ENCODE results near the gene KPNA6.
"Not testable (repeated sequence)": the region's sequence is repeated elsewhere in the genome, so short reads cannot be mapped to it uniquely, and the experiment has no call there.

Gene KPNA6

DNA sequence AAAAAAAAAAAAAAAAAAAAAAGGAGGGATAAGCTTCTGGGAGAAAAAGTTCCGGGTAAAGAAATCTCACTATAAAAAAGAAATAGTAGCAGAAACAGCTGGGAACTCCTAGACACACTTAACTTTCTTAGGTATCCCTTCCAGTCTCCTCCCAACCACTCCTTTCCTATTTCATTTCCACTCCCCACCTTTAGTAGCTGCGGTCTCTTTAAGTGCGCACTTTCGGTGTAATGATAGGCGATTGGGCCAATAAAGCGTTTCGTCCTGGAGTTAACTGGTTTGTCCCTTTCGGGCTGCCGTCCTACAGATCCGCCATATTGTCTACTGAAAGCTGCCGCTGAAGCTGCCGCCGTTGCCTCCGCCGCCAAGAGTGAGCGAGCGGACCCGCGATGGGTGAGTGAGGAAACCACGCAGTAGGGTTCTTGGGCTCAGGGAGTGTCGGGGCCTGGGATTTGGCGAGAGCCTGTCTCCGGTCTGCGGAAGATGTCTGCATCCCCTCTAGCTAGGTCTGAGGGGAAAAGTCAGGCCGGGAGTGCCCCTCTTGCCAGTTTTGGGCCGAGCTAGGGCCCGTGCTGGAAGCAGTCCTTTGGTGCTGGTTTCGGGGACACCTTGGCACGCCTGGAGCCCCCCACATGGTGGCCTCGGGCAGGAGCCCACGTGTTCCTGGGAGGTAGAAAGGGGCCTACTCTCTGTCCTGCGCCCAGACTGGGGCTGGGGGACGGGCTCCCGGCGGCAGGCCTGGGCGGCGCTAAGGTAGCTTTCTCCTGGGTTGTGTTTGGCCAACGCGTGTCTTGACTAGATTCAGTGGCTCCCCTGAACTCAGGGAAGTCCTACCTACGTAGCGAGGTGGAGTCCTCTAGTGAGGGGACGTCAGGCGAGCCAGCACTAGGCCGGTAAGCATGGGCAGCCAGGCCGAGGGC, at the start of gene KPNA6:
TSS of gene KPNA6 (plus strand) at position 315 of the 920 bp plus-strand sequence. CDS start at position 390, 75 bp downstream.
- peak; percentile 58 for DNase-seq (ENCODE audit: low read depth)

DNA sequence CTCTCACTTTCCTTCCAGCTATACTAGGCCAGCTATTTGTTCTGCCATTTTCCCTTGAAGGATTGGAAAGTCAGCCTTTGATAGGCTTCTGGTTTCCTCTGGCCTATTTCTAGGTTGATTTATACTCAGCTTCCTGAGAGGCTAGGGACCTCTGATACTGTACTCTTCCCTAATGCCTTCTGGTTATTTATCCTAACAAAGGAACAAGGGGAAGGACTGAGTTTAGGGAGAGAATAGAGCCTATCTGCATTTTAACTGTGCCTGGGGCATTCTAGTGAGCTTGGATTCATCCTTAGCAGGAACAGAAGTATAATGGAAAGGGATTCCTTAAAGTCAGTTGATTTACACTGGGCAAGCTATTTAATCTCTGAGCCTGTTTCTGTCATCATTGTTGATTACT, 46.9 kb upstream of the KPNA6 start:
- no peak for DNase-seq (ENCODE audit: low read depth)

DNA sequence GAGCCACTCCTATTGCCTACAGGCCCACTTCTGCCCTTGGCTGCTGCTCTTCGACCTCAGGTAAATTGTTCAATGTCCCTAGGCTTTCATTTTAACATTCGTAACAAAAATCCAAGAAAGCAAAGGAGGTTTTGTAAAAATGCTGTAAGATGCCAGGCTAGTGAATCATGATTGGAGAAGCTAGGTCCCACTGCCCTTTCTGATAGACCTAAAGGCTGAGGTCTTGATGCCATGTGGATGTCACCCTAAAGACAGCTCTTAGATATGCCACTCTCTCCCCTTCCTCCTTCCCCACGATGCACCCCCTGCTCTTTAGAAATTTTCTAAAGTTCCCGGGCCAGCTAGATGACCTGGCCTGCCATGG, 45.0 kb upstream of the KPNA6 start:
- no peak for DNase-seq (ENCODE audit: low read depth)

DNA sequence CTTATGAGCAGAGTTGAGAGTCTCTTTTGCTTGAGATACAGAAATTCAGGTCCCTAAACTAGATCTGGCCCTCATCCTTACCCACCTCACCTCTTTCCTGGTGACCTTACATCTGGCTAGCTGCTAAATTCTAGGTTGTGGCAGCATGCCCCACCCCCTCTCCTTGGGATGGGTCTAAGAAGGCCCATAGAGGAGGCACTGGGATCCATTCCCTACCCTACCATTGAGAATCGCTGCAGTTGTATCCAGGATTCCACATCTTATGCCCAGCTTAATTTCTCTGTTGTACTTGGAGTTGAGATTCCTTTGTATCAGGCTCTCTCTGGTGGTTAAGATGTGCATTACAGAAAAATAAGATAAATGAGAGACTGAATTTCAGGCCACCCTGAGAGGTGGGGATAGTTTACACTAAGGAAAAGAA, 44.6 kb upstream of the KPNA6 start:
- no peak for DNase-seq (ENCODE audit: low read depth)

DNA sequence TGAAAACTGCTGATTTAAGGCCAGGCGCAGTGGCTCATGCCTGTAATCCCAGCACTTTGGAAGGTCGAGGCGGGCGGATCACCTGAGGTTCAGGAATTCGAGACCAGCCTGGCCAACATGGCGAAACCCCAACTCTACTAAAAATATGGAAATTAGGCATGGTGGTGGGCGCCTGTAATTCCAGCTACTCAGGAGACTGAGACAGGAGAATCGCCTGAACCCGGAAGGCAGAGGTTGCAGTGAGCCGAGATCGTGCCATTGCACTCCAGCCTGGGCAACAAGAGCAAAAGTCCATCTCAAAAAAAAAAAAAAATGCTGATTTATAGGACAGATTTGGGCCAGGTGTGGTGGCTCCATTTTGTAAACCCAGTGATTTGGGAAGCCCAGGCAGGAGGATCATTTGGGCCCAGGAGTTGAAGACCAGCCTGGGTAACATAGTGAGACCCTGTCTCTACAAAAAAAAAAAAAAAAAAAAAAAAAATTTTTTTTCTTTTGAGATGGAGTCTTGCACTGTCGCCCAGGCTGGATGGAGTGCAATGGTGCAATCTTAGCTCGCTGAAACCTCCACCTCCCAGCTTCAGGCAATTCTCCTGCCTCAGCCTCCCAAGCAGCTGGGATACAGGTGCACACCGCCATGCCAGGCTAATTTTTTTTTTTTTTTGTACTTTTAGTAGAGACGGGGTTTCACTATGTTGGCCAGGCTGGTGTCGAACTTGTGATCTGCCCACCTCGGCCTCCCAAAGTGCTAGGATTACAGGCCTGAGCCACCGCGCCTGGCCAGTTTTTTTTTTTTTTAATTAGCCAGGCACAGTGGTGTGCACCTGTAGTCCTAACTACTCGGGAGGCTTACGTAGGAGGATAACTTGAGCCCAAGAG, 42.0 kb upstream of the KPNA6 start:
- not testable (repeated sequence) for DNase-seq (ENCODE audit: low read depth)

- no peak for DNase-seq (ENCODE audit: low read depth)
These were observed 41.4 kb upstream of the KPNA6 start for GRCh38 chr1:32066489-32066873.

DNA sequence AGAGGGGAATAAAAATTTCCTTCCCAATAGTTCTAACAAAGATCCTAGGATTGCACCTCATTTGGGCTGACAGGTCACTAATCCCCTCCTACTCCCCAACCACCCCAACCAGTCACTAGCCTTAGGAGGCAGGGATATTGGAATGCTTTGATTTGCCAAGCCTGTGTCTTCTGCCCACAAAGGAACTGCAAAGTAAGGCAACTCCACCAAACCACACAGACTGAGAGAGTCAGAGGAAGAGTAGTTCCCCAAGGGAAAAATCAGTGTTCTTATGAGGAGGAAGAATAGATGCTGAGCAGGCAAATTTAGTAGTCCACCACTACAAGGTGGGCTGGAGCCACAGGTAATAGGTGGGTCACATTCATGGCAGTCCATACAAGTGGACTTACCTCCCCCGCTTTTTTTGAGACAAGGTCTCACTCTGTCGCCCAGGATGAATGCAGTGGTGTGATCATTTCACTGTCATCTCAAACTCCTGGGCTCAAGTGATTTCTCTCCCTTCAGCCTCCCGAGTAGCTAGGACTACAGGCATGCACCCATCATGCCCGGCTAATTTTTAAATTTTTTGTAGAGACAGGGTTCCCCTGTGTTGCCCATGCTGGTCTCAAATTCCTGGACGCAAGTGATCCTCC, 38.8 kb upstream of the KPNA6 start:
- no peak for DNase-seq (ENCODE audit: low read depth)

DNA sequence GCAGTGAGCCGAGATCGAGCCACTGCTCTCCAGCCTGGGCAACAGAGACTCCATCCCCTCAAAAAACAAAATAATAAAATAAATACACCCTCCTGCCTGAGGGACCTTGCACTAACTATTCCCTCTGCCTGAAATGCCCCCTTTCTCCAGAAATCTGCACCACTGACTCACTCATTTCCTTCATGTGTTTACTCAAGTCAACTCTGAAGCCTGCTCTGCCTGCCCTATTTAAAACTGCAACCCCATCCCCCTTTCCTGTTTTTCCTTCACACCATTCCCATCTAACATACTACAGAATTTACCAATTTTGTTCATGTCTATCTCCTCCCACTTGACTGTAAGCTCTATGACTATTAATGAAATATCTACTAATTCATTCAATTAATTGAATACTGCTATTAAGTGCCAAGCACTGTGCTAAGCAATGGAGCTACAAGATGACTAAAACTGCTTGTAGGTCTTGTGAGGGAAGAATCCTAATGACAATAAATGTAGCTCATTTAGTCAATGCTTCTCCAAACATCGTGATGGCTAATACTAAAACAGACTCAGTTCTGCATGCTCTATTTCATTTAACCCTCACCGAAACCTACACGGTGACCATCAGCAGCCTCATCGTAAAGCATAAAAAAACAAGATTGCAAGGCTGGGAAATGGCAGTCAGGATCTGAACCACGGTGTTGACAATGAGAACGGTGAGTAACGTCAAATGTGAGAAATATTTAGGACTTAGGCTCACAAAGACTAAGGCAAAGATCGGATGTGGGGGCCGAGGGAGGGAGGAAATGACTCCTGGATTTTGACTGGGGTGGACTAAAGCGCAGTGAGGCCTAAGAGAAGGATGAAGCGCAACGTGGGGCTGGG, 35.9 kb upstream of the KPNA6 start:
- no peak for DNase-seq (ENCODE audit: low read depth)

DNA sequence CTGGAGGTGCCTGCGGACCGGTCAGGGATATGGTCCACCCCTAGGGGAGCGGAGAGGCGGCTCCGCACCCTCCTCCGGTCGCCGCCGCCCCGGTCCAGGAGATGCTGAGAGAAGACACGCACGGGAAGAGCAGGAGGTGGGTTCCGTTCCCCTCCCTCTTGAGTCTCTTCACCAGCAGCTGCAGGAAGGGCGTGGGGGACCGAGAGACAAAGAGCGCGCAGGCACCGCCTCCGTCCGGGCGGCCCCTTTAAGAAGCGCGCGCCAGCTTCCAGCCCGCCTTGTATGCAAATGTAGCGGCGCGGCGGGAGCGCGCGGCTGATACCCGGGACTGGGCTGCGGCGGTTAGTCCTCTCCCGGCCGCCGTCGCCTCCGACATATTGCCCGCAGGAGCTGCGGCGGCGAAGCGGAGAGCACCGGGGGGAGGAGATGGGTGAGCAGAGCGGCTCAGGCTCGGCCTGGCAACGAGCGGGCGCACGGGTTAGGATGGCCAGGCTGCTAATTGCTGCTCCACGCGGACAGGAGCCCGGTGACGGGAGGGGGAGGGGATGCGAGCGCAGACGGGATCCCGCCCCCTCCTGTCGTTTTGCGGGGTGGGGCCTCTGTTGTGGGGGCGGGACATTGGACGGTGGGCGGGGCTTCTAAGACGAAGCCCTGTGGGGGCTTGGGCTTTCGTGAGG, 35.1 kb upstream of the KPNA6 start, which contains the start of gene TMEM39B:
TSS of gene TMEM39B (plus strand) at position 318 of the 677 bp plus-strand sequence. CDS start at position 427, 109 bp downstream.
- DNase-seq (ENCODE audit: low read depth), result peak; percentile 85

GRCh38 chr1:32073299-32074229, 34.3 kb upstream of the KPNA6 start:
- no peak for DNase-seq (ENCODE audit: low read depth)

GRCh38 chr1:32074841-32075240, 33.0 kb upstream of the KPNA6 start:
- no peak for DNase-seq (ENCODE audit: low read depth)

DNA sequence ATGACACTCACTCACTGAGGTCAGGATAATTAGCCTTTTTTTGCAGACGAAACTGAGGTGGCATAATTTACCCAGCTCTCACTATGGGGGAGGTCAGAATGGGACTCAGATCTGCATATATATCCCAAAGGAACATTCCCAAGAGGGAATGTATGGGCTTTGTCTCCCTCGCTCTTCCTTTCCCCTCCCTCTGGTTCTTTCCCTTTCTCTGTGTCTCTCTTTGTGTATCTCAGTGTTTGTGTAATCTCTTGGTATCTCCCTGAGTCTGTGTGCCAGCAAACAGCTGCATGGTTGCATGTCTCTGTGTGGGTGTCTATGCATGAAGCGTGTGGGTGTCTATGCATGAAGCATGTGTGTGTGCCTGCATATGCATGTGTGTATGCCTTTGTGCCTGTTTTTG, 30.4 kb upstream of the KPNA6 start:
- no peak for DNase-seq (ENCODE audit: low read depth)

DNA sequence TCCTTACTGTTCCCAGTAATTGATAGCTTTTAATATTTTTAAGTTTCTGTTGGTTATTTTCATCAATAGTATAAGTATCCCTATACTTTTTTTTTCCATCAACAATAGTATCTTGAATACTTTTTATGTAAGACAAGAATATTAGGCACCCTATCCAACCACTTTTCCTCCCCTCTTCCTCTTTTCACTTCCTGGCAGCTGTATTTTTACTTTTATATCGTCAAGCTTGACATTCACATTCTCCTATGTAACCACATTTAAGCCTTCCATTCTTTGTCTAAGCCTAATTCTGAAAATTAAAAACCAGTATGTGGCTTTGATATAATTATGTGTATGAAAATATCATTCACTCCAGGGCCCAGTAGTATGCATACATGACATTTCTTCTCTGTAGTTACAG, 25.8 kb upstream of the KPNA6 start:
- DNase-seq (ENCODE audit: low read depth), result no peak

- DNase-seq (ENCODE audit: low read depth), result not testable (repeated sequence)
These were observed 21.5 kb upstream of the KPNA6 start for GRCh38 chr1:32086381-32086780.

DNA sequence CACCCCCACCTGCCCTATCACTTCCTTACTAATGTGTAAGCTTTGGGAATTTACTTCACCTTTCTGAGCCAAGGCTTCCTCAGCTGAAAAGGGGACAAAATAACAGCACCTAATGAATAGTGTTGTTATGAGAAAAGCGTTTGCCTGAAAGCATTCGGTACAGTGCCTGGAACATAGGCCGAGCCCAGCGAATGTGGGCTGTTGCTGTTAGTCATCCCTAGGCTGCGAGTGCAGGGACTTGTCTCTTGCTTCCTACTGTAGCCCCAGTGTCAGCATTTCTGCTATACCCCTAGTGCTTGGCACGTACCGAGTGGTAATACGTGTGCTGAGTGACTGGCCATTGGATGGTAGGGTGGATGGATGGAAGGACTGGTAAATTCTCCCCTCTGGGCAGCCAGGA, 16.7 kb upstream of the KPNA6 start:
- no peak for DNase-seq (ENCODE audit: low read depth)

GRCh38 chr1:32091591-32091990, 16.3 kb upstream of the KPNA6 start:
- no peak for DNase-seq (ENCODE audit: low read depth)

DNA sequence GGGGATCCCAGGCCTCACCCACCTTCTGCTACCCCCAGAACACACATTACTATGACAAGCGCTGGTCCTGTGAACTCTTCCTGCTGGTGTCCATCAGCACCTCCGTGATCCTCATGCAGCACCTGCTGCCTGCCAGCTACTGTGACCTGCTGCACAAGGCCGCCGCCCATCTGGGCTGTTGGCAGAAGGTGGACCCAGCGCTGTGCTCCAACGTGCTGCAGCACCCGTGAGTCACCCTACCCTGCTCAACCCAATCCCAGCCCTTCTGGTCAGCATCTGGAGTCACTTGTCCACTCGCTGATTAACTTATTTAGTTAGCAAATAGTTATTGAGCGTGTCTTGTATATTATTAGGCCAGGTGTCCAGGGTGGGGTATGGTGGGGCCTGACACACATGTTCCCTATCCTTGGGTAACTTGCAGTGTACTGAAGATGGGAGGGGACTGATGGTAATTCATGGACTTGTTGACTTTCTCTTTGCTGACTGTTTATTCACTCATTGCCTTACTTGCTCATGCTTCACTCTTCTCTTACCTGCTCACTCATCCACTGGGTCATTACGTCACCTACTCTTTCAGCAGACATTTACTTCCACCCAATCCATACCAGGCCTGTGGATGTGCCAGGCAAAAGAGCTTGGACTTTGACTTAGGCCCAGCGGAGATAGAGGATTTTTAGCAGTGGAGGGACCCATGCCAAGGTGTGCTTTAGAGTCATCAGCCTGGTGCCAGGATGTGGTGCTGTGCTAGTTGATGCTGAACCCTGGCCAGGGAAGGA, 12.9 kb upstream of the KPNA6 start:
- no peak for DNase-seq (ENCODE audit: low read depth)

DNA sequence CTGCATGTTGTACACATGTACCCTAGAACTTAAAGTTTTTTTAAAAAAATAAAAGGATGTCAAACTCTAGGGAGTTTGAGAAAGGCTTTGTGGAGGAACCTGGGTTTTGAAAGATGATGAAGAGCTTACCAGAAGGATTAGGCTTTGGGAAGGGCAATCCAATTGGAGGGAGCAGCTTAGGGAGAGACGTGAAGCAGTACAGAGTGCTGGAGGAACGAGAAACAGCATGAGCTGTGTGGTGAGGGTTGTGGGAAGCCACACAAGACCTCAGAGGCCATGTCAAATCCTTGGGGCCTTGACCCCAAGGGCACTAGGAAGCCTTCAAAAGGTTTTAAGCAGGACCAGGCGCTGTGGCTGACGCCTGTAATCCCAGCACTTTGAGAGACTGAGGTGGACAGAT, 8.4 kb upstream of the KPNA6 start:
- no peak for DNase-seq (ENCODE audit: low read depth)

DNA sequence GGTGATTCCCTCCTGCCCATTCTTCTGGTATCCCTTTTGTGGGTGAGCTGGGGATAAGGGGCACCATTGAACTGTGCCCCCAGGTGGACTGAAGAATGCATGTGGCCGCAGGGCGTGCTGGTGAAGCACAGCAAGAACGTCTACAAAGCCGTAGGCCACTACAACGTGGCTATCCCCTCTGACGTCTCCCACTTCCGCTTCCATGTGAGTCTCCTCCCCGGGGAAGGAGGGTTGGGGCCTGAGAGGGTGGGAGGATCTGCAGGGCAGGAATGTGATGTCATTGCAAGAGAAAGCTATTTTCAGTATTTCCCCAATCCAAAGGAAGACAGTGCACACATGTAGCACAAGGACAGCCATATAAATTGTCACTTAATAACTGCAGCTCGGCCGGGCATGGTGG, 7.5 kb upstream of the KPNA6 start:
- no peak for DNase-seq (ENCODE audit: low read depth)

Data from stimulated activated CD8-positive, alpha-beta memory T cell treated with anti-CD3 and anti-CD28 coated beads, Interleukin-15, amount 100 ng/mL, for 24 hours (primary cell).